ENCODE measurements around the gene URM1. TPM values are rescaled to one million over a fixed set of nuclear protein-coding genes. Genes with fewer than 3 reads are reported as not detected.

Gene URM1
- total RNA-seq, 4 donors from 2014 or later, result 20.5 to 46.8 (median 30.2) TPM

DNA sequence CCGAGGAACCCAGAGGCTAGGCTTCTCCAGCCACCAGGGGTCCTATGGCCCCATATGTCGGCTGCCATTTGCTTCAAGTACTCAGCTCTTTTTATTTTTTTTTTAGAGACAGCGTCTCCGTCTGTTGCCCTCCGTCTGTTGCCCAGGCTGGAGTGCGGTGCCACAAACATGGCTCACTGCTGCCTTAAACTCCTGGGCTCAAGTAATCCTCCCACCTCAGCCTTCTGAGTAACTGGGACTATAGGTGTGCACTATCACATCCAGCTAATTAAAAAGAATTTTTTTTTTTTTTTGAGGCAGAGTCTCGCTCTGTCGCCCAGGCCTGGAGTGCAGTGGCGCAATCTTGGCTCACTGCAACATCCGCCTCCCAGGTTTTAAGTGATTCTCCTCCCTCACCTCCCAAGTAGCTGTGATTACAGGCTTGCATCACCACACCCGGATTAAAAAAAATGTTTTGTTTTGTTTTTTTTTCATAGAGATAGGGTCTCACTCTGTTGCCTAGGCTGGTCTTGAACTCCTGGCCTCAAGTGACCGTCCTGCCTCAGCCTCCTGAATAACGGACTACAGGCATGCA, 58.4 kb downstream of the URM1 start:
- H3K27me3 ChIP-seq, result no peaks in the 10 kb centered on the region
- no peak overlapping the region for H3K27ac ChIP-seq
- H3K36me3 ChIP-seq, result peaks cover 0 to 86% of the 10 kb centered on the region in 2 donors
- WGBS, 2 donors (ENCODE audit: low coverage in 1 of 2), result 82 to 94% methylated on average over 7 to 13 of the region's 13 CpGs
- H3K4me1 ChIP-seq, result no peaks in the 10 kb centered on the region
- no peaks in the 10 kb centered on the region for H3K9me3 ChIP-seq
- no peak for ATAC-seq
- H3K4me3 ChIP-seq, result no peak overlapping the region
- TF ChIP-seq POLR2A (IDR thresholded peaks at IDR 0.05) (no peak), EP300 (IDR thresholded peaks at IDR 0.05) (no peak), CTCF (IDR thresholded peaks at IDR 0.05) (no peak), POLR2AphosphoS5 (IDR thresholded peaks at IDR 0.05) (no peak)

DNA sequence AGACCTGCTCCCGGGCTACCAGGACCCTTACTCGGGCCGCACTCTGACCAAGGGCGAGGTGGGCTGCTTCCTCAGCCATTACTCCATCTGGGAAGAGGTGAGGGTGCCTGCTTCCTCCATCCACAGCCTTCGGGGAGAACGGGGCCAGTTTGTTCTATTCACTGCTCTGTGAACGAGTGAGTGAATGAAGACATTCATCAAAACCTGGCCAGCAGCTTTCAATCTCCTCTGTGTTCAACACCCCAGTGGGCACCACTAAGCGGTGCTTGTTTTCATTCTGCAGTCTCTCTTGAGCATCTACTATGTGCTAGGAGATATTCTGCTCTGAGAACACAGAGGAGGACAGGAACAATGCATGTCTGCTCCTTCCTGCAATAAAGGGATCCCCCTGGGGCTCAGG, 60.0 kb downstream of the URM1 start:
- H3K4me1 ChIP-seq, result no peaks in the 10 kb centered on the region
- no peaks in the 10 kb centered on the region for H3K9me3 ChIP-seq
- 83 to 92% methylated on average over 1 to 4 of the region's 8 CpGs for WGBS, 2 donors (ENCODE audit: low coverage in 1 of 2)
- TF ChIP-seq POLR2AphosphoS5 (IDR thresholded peaks at IDR 0.05) (no peak), POLR2A (IDR thresholded peaks at IDR 0.05) (no peak), CTCF (IDR thresholded peaks at IDR 0.05) (no peak), EP300 (IDR thresholded peaks at IDR 0.05) (no peak)
- H3K27me3 ChIP-seq, result no peaks in the 10 kb centered on the region
- no peak overlapping the region for H3K27ac ChIP-seq
- peaks cover 0 to 74% of the 10 kb centered on the region in 2 donors for H3K36me3 ChIP-seq
- no peak overlapping the region for H3K4me3 ChIP-seq
- no peak for ATAC-seq

- no peak for ATAC-seq
- Histone ChIP-seq H3K27ac (no peak overlapping the region), H3K4me1 (peaks cover 0 to 10% (median 8%) of the 10 kb centered on the region in 3 donors), H3K27me3 (no peaks in the 10 kb centered on the region), H3K36me3 (peaks cover 0 to 52% of the 10 kb centered on the region in 2 donors), H3K9me3 (no peaks in the 10 kb centered on the region), H3K4me3 (no peak overlapping the region)
- WGBS, 2 donors (ENCODE audit: low coverage in 1 of 2), result 100% methylated on average over 2 of the region's 17 CpGs; no CpG with 5 or more reads in 1 of the 2 donors
- TF ChIP-seq CTCF (IDR thresholded peaks at IDR 0.05) (no peak), POLR2A (IDR thresholded peaks at IDR 0.05) (no peak), POLR2AphosphoS5 (IDR thresholded peaks at IDR 0.05) (no peak), EP300 (IDR thresholded peaks at IDR 0.05) (no peak)
Measured at GRCh38 chr9:128434340-128434739, 63.2 kb downstream of the URM1 start.

DNA sequence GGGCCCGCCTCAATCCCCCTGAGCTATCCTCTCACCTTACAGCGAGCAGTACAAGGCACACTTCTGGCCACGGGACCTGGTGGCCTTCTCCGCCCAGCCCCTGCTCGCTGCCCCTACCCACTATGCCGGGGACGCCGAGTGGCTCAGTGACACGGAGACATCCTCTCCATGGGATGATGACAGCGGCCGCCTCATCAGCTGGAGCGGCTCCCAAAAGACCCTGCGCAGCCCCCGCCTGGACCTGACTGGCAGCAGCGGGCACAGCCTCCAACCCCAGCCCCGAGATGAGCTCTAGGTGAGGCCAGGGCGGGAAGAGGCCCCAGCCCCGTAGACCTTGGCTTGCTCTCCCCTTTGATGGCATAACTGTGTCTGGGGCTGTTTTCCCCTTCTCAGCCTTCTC, 64.4 kb downstream of the URM1 start:
- peaks cover 0 to 39% of the 10 kb centered on the region in 2 donors for H3K36me3 ChIP-seq
- TF ChIP-seq POLR2AphosphoS5 (IDR thresholded peaks at IDR 0.05), result no peak
- no peak for TF ChIP-seq EP300 (IDR thresholded peaks at IDR 0.05)
- no peak for TF ChIP-seq POLR2A (IDR thresholded peaks at IDR 0.05)
- no peak for TF ChIP-seq CTCF (IDR thresholded peaks at IDR 0.05)
- H3K4me3 ChIP-seq, result no peak overlapping the region
- no peaks in the 10 kb centered on the region for H3K27me3 ChIP-seq
- peaks cover 0 to 10% (median 8%) of the 10 kb centered on the region in 3 donors for H3K4me1 ChIP-seq
- H3K27ac ChIP-seq, result no peak overlapping the region
- no peaks in the 10 kb centered on the region for H3K9me3 ChIP-seq
- 93 to 100% methylated on average over 1 to 3 of the region's 18 CpGs for WGBS, 2 donors (ENCODE audit: low coverage in 1 of 2)
- no peak for ATAC-seq
